BE2C (cell line): ENCODE measurements around the gene NTRK2.

Experiments used
- DNase-seq: peaks from one replicate; pipeline ENCODE4 v3.0.0-alpha.2; 2020
- H3K27me3 ChIP-seq: fragments of 250-450 bp; sonication (Bioruptor Pico); 2 replicates; pipeline ENCODE4 v1.5.1; 2020; ENCODE audit warnings: mild to moderate bottlenecking
- H3K36me3 ChIP-seq: fragments of 250-450 bp; sonication (Bioruptor Pico); 2 replicates; pipeline ENCODE4 v1.5.1; 2020; ENCODE audit warnings: mild to moderate bottlenecking
- H3K4me1 ChIP-seq: fragments of 250-450 bp; sonication (Bioruptor Pico); 2 replicates; pipeline ENCODE4 v1.5.1; 2020
- H3K4me3 ChIP-seq: 2 replicates; pipeline ENCODE4 v1.5.1; 2011; ENCODE audit warnings: low read depth, low read length
- H3K9me3 ChIP-seq: fragments of 250-450 bp; sonication (Bioruptor Pico); 2 replicates; pipeline ENCODE4 v1.5.1; 2020
- CTCF ChIP-seq: IDR thresholded peaks from 2 replicates; pipeline ENCODE4 v1.5.1; 2012; ENCODE audit warnings: mild to moderate bottlenecking, low read depth, low read length

NTRK2 gene

DNA sequence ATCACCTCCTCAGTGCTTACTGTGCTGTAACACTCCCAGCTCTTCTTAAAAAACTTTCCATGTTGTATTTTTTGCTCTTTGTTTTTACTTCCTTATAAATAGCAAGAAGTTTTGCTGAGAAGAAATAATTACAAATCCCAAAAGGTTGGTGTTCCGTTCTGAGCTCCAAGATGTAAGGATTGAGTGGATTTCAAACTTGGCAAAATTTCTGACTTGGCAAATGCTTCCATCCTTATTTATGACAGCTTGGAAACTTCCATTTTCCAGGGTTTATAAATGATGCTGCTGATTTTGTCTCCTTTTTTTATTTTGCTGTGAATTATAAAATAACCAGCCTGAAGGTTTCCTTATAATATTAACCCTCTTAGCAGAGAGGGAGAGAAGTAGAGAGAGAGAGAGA, 151.9 kb downstream of the NTRK2 start:
- DNase-seq = no peak
- no peak overlapping the region for H3K4me3 ChIP-seq
- no peaks in the 10 kb centered on the region for H3K36me3 ChIP-seq
- H3K4me1 ChIP-seq = no peaks in the 10 kb centered on the region
- no peaks in the 10 kb centered on the region for H3K9me3 ChIP-seq
- no peaks in the 10 kb centered on the region for H3K27me3 ChIP-seq
- no peak for TF ChIP-seq CTCF

- TF ChIP-seq CTCF = no peak
- Histone ChIP-seq H3K4me3 (no peak overlapping the region), H3K4me1 (no peaks in the 10 kb centered on the region), H3K9me3 (no peaks in the 10 kb centered on the region), H3K36me3 (no peaks in the 10 kb centered on the region), H3K27me3 (no peaks in the 10 kb centered on the region)
- no peak for DNase-seq
Observed at GRCh38 chr9:84822589-84823233, 153.2 kb downstream of the NTRK2 start.

DNA sequence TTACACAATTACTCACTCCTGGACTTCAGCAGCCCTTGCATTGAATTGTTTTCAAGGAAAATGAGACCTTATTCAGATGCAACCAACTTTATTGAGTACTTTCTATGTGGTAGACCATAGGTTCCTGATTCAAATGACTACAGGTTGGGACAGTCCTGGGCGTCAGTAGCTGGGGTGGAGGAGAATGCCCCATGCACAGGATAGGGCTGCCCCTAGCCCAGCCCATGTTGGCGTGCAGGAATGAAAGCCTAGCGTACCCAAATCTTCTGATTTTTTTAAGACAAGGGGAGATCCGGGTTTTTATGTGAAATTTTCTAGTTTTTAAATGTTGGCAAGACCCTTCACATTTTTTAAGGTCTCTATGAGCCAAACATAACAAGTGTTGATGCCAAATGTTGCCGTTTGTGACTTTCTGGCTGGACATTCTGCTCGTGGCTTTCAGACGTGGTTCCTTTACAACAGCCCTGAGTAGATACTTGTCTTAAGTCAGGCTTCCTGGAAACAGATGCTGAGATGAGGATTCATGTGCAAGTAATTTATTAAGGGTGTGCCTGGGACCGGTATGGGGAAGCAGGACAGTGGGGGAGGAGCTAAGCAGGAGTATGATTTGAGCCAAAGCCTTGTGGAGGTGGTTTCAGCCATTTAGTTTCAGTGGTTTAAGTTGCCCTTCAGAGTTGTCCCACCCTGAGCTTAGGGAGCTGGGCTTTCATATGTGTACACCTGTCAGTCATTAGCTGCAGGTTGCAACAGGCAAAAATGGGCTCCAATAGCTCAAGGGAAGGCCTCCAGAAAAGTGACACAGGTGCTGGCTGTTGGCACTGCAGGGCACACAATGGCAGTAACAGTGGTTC, 154.1 kb downstream of the NTRK2 start:
- H3K4me3 ChIP-seq = no peak overlapping the region
- H3K27me3 ChIP-seq = no peaks in the 10 kb centered on the region
- no peaks in the 10 kb centered on the region for H3K4me1 ChIP-seq
- TF ChIP-seq CTCF = no peak
- no peaks in the 10 kb centered on the region for H3K9me3 ChIP-seq
- no peak for DNase-seq
- H3K36me3 ChIP-seq = no peaks in the 10 kb centered on the region

- H3K9me3 ChIP-seq = no peaks in the 10 kb centered on the region
- no peak overlapping the region for H3K4me3 ChIP-seq
- no peaks in the 10 kb centered on the region for H3K36me3 ChIP-seq
- no peak for TF ChIP-seq CTCF
- no peak for DNase-seq
- H3K4me1 ChIP-seq = no peaks in the 10 kb centered on the region
- no peaks in the 10 kb centered on the region for H3K27me3 ChIP-seq
Observed at GRCh38 chr9:84827216-84827765, 157.8 kb downstream of the NTRK2 start.

GRCh38 chr9:84828046-84828445, 158.5 kb downstream of the NTRK2 start:
- Histone ChIP-seq H3K9me3 (no peaks in the 10 kb centered on the region), H3K4me1 (no peaks in the 10 kb centered on the region), H3K4me3 (no peak overlapping the region), H3K27me3 (no peaks in the 10 kb centered on the region), H3K36me3 (no peaks in the 10 kb centered on the region)
- no peak for DNase-seq
- no peak for TF ChIP-seq CTCF

GRCh38 chr9:84829471-84829870, 159.9 kb downstream of the NTRK2 start:
- TF ChIP-seq CTCF = no peak
- Histone ChIP-seq H3K36me3 (no peaks in the 10 kb centered on the region), H3K9me3 (no peaks in the 10 kb centered on the region), H3K27me3 (no peaks in the 10 kb centered on the region), H3K4me1 (no peaks in the 10 kb centered on the region), H3K4me3 (no peak overlapping the region)
- no peak for DNase-seq
